ENCODE measurements around the gene RHNO1. TPM values are rescaled to one million over a fixed set of nuclear protein-coding genes. Genes with fewer than 3 reads are reported as not detected.

RHNO1 gene
- total RNA-seq, 1 experiment from 2014 or later = 71.7 TPM

- no peak overlapping the region for H3K27ac ChIP-seq (ENCODE audit: low read depth, low read length, poor library complexity, severe bottlenecking)
- no peaks in the 10 kb centered on the region for H3K4me1 ChIP-seq (ENCODE audit: insufficient read depth, low read length, poor library complexity, severe bottlenecking)
- ChIA-PET CTCF (no interaction called here), POLR2A (ENCODE audit: low non-redundant PET) (no interaction called here)
- intact Hi-C loops (cut with micrococcal nuclease; ENCODE audit: unreplicated experiment) = no loop called here
- no peak overlapping the region for H3K4me3 ChIP-seq (ENCODE audit: low read depth, low read length, poor library complexity, severe bottlenecking)
- TF ChIP-seq CTCF (conservative IDR thresholded peaks at IDR 0.05; ENCODE audit: low read depth, low read length) (no peak), EZH2 (IDR thresholded peaks at IDR 0.05; ENCODE audit: borderline replicate concordance, low read depth, low read length, poor library complexity, severe bottlenecking) (no peak)
- peaks cover 80% of the 10 kb centered on the region for H3K36me3 ChIP-seq (ENCODE audit: insufficient read depth, low read length, poor library complexity, severe bottlenecking)
- no TSS peak for BruUV-seq (replicated peaks)
- H3K27me3 ChIP-seq (replicated peaks; ENCODE audit: insufficient read depth, low read depth, low read length, poor library complexity) = no peaks in the 10 kb centered on the region
- no peaks in the 10 kb centered on the region for H3K9me3 ChIP-seq (ENCODE audit: low read depth, low read length, poor library complexity, severe bottlenecking)
- no peak for DNase-seq (ENCODE audit: low spot score)
Observed at GRCh38 chr12:2936301-2936700, 59.3 kb downstream of the RHNO1 start.

GRCh38 chr12:2937500-2937899 lies 60.5 kb downstream of the RHNO1 start:
- ChIA-PET POLR2A (ENCODE audit: low non-redundant PET) (no interaction called here), CTCF (no interaction called here)
- no peak for TF ChIP-seq CTCF (conservative IDR thresholded peaks at IDR 0.05; ENCODE audit: low read depth, low read length)
- TF ChIP-seq EZH2 (IDR thresholded peaks at IDR 0.05; ENCODE audit: borderline replicate concordance, low read depth, low read length, poor library complexity, severe bottlenecking) = no peak
- H3K36me3 ChIP-seq (ENCODE audit: insufficient read depth, low read length, poor library complexity, severe bottlenecking) = peaks cover 69% of the 10 kb centered on the region
- no TSS peak for BruUV-seq (replicated peaks)
- no peaks in the 10 kb centered on the region for H3K4me1 ChIP-seq (ENCODE audit: insufficient read depth, low read length, poor library complexity, severe bottlenecking)
- H3K4me3 ChIP-seq (ENCODE audit: low read depth, low read length, poor library complexity, severe bottlenecking) = no peak overlapping the region
- no peaks in the 10 kb centered on the region for H3K9me3 ChIP-seq (ENCODE audit: low read depth, low read length, poor library complexity, severe bottlenecking)
- intact Hi-C loops (cut with micrococcal nuclease; ENCODE audit: unreplicated experiment) = no loop called here
- no peak for DNase-seq (ENCODE audit: low spot score)
- no peak overlapping the region for H3K27ac ChIP-seq (ENCODE audit: low read depth, low read length, poor library complexity, severe bottlenecking)
- no peaks in the 10 kb centered on the region for H3K27me3 ChIP-seq (replicated peaks; ENCODE audit: insufficient read depth, low read depth, low read length, poor library complexity)

Other genes starting within 250 kb of the RHNO1 start
- gene FKBP4, start 82.3 kb upstream of the RHNO1 start, total RNA-seq (2021) = 187 and 196 TPM in 2 replicates
- 37.8 and 39.2 TPM in 2 replicates for gene ITFG2, start 64.6 kb upstream of the RHNO1 start, total RNA-seq (2021)
- 0.28 and 0.39 TPM in 2 replicates for gene NRIP2, start 42.2 kb upstream of the RHNO1 start, total RNA-seq (2021)
- gene TEX52, start 20.2 kb upstream of the RHNO1 start, total RNA-seq (2021) = 0.44 TPM in 1 of 2 replicates, not detected in the other
- 198 and 200 TPM in 2 replicates for gene FOXM1, start within 50 bp of the RHNO1 start, total RNA-seq (2021)
- 48.1 and 55.6 TPM in 2 replicates for gene TULP3, start 13.7 kb downstream of the RHNO1 start, total RNA-seq (2021)
- gene TEAD4, start 82.2 kb downstream of the RHNO1 start, total RNA-seq (2021) = 35.0 and 39.8 TPM in 2 replicates
- gene TSPAN9, start 200.2 kb downstream of the RHNO1 start, total RNA-seq (2021) = 35.5 and 41.9 TPM in 2 replicates